Activated gamma-delta T cell treated with Interleukin-2 at 50 U/mL for 16 hours (primary cell): Measurements from ENCODE around the gene MACROH2A1.

ENCODE experiments used
- DNase-seq: peaks from one replicate; pipeline ENCODE4 v3.0.0-alpha.2; 2020

The MACROH2A1 gene

DNA sequence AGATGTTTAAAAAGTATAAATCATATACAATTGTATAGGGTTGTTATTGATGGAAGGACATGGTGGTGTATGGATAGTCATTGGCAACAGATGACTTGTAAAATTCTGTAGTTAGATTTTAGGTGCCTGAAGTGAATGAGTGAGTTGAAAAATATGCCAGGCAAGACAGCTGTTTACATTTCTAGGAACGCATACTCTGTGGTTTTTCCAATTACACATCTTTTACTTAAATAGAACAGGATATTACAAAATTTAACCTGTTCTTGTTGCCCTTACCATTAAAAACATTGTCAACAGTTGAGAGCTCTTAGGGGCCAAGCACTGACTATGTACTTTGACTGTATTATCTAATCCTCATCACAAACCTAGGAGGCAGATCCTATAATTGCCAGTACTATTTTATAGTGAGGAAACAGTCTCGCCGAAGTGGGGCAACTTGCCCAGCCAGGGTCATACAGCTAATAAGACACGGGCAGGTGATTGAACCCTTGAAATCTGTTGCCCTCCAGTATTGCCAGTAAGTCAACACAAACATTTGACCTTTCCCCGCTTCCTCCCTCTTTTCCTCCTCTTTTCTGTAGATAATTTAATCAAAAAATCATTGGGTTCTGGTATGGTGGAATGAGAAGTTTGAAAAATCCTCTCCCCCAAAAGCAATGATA lies 88.6 kb downstream of the MACROH2A1 start:
- no peak for DNase-seq

DNA sequence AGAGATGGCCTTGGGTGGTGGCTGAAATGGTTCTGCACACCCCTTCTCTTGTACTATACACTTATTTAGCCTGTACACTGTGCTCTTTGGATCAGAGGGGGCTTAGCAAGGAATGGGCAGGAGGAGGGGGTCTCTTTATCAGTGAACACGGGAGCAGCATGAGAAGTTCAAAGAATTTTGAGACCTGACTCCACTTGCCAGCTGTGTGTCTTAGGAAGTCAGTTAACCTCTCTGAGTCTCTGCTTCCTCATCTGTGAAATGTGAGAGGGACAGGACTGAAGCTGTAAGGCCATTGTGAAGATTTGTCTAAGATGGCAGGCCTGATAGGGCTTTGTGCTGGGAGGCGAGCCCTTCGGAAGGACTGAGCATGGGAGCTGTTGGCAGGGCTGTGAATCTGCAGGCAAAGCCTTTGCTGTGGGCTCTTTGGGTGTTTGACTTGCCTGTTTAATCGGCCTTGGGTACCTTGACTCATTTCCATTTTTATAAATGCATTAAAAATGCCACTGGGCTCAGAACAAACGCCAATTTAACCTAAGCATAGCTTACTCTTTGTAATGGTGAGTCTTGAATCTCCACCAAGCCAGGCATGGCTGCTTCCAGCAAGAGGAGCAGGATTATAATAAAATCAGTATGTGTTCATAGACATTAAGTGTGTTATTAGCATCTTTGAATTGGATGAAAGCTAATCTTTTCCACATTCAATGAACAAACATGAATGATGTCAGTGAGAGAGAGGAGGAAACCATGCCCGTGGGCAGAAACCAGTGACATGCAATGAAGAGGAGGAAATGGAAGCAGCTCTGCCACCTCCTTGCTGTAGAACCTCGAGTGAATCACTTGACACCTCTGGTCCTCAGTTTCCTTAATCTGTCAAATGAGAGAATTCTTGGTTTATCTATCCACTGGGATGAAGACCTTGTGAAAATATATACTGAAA lies 89.4 kb downstream of the MACROH2A1 start:
- no peak for DNase-seq

DNA sequence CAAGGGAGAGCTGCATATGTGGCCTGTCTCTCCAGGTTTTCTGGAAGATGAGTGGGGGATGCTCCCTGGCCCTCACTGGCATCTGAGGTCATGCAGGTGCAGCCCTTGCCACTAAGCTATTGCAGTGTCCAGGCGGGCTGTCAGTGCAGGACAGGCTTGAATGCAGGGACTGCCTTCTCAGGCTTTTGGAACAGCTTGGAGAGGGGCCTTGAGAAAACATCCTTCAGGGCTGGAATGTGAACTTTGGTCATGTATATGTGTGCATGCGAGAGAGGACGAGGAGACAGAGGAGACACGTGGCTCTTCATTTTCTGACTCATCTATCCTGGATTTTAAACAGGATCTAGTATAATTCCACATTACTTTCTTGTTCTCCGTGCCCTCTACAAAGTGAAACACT lies 90.3 kb downstream of the MACROH2A1 start:
- no peak for DNase-seq

DNA sequence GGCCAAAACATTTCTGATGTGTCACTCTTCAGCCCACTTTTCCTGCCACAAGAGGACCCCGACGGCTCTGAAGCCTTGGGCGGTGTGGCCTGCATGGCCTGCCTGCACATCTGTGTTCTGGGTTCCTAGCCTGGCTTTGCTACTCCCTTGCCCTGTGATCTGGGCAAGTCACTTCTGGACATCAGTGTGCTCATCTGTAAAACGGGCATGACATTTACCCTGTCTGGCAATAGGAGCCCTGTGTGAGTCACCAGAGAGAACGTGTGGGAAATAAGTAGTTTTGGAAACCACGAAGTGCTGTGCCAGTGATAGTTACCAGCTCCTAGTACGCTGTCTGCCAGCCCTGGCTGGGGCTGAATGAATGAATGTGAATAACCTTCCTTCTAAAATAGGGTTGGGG lies 90.8 kb downstream of the MACROH2A1 start:
- DNase-seq = no peak

DNA sequence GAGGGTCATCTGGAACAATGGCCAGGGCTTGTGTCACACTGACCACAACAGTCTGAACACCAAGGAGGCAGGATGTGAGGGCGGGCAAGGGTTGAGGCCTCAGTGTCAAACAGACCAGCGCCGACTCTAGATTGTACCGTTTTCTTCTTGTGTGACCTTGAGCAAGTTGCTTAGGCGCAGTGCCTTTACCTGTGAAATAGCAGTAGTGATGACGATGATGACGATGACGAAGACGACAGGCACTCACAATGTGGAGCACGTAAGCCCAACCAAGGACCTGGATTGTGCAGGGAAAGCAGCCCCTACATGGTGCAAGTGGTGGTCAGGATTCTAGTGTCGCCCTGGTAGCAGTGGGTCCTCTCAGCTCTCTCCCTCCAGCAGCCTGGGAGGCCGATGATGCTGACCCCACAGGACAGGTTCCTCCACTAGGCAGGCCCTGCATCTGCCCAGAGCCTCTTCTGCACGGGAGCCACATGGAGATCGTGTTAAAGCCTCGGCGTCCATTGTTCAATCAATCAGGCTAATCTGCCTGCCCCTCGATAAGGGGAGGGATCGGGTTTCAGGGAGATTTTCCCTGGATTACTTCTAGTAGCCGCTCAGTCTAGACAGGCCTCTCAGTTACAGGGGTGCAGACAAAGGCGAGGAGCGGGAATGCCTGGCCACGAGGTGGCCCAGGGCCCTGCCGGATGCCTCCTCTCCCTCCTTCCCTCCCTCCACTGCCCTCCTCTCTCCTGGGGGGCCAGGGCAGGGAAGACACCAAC lies 91.7 kb downstream of the MACROH2A1 start:
- DNase-seq = no peak

DNA sequence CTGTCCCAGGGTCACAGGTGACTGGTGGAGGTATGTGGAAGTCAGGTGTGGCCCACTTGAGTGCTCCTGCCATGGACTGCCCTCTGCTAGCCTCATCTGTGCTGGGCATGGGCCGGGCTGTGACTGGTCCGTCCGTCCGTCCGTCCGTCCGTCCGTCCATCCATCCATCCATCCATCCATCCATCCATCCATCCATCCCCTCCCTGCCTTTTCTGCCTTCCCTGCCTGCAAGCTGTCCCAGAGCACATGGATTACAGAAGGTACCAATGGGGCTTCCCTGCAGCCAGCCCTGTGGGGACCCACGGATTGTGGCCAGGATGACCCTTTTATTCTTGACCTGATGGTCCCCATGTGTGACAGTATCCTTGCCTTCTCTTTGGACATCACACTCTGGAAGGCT lies 92.5 kb downstream of the MACROH2A1 start:
- no peak for DNase-seq

DNA sequence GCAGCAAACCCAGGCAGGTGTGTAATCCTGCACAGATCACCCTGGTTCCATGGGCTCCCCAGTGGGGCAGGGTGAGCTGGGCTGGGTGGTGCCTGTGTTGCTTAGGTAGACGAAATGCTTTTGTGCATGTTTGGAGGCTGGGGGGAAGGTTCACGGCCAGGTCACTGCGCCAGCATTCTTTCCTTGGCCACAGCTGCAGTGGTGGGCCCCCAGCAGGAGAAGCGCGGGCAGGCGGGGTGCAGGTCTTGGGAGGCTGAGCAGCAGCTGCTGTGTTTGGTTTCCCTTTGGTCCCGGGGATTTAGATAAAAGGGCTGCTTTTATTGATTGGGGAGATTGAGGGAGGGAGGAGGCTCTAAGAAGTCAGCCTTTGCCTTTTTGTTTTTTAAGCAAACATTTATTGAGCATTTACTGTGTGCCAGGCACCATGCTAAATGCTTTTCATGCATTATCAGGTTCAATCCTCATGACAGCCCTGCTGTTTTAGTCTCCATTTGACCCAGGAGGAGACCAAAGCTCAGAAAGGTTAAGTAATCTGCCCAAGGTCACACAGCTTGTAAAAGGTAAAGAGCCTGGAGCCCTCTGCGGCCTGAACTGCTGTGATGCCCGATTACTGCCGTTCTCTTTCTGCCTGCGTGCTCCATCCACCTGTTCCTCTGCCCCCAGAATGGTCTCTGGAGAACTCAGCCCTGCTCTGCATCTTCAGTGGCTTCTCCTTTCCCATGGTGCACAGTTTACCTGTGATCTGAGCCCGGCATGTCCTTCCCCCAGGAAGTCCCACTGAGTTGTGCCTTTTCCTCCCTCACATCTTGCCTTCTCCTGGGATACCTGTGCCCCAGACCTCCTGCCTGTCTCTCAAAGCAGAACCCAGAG lies 94.4 kb downstream of the MACROH2A1 start:
- no peak for DNase-seq

DNA sequence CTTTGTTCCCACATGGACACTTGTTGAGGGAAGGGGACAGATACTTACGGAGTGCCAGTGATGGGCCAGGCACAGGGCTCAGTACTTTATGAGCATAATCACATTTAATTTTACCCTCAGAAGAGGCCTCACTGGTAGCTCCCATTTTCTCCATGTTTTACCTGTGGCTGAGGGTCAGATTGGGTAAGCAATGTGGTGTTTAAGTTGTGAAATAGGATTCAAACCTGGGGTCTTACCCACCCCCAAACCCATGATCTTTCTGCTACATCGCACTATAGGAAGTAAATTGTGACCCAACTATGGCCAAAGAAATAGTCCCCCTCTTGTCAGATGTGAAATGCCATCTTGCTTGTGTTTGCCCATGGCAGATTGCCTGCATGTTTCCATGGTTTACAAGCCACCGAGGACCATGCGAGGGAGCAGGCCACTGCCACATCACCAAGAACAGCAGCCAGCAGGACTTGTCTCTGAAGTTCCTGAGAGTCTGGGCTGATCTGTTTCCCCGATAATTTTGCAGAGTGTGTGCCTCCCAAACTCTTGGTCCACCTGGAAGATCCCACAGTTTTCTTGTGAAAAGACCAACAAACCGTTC lies 95.4 kb downstream of the MACROH2A1 start:
- no peak for DNase-seq

DNA sequence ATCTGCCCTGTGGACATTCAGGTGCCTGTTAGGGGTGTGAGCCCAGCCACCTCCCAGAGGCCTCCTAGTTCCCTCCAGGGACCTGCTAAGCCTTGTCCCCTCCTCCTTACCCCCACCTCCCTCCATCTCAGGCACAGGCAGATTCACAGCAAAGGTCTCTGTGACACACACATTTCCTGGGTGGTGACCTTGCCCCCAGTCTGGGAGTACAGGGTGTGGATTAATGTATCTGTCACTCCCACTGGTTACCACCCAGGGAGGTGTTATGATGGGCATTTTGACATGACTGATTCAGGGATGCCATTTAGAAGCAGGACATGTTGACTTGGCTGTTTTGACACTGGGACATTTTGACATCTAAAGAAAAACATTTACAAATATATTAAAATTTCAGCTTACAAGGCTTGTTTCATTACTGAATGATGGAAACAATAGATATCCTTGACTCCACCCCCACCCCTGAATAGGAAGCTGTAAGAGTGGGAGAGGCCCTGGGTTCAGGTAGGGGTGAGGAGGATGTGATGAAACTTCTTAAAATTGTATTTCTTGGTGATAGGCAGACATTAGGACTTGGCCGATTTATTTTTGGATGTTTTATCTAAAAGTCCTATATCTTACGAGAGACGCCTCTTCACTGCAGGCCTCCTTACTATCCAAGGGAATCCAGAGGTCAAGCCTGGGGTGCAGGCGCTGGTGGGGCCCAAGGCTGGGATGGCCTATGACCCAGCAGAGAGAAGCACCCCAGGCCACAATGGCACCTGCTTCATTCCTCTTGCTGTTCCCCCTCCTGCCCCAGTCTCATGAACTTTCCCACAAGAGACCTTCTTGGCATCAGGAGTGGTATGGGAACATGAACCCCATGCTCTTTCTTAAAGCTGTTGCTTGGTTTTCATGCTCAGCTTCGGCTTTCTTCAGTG lies 101.9 kb downstream of the MACROH2A1 start:
- no peak for DNase-seq

DNA sequence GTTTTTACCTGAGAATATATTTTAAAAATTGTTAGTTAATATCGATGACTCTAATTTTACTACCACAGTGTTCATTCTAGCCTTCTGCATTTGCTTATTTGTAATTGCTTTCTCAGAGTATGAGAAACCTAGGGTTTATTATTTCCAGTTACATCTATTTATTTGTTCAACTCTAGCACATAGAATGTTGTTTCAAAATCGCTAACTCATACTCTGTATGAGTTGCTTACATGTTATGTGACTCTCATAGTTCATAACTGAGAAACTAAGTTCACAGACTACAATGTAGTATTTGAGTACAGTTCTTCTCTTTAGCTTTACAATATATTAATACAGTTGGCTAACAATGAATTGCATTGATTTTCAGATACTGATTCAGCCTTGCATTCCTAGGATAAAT lies 103.2 kb downstream of the MACROH2A1 start:
- no peak for DNase-seq

DNA sequence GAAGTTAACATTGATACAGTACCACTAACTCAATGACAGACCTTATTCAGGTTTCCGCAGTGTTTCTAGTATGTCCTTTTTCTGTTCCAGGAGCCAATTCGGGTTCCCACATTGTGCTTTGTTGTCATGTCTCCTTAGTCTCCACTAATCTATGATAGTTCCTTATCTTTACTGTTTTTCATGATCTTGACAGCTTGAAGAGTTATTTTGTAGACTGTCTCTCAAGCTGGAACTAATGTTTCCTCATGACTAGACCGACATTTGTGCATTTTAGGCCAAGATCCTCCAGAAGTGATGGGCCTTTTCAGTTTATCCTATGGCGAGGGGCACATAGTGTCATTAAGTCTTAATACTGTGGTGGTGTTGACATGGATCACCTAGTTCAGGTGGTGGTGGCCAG lies 104.2 kb downstream of the MACROH2A1 start:
- DNase-seq = no peak

DNA sequence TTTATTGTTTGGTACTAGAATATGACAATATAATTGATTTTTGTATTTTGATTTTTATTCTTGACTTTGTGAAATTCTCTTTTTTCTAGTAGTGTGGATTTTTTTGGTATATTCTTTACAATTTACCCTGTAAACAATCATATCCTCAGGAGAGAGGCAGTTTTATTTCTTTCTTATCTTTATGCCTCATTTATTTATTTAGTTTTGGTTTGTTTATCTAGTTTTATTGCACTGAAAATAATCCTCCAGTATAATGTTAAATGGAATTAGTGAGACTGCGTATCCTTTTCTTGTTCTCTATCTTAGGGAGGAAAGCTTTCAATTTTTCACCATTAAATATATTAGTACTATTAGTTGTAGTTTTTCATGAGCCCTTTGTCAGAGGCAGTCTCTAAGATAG lies 109.4 kb downstream of the MACROH2A1 start:
- DNase-seq = no peak

DNA sequence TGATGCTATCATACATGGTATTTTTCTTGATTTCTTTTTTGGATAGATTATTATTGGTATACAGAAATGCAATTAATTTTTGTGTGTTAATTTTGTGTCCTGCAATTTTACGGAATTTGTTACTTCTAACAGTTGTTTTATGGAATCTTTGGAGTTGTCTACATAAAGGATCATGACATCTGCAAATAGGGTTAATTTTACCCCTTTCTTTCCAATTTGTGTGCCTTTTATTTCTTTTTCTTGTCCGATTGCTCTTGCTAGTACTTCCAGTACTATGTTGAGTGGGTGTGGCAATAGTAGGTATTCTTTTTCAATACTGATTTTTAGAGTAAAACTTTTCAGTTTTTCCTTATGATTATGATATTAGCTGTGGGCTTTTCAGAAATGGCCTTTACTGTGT lies 111.5 kb downstream of the MACROH2A1 start:
- no peak for DNase-seq
